RWPE2 (cell line): ENCODE results near the gene HOXD11.

Source experiments
- ATAC-seq: fragments of 200-7000 bp; cut with Tn5 transposase; 3 replicates; pipeline ENCODE4 v1.9.1; 2021; ENCODE audit warnings: low read depth
- DNase-seq: peaks from one replicate; pipeline ENCODE4 v3.0.0-alpha.2; 2020; ENCODE audit warnings: low spot score
- H3K27ac ChIP-seq: fragments of 450-650 bp; 2 replicates; pipeline ENCODE4 v1.5.1; 2017; ENCODE audit warnings: mild to moderate bottlenecking; ENCODE audit not compliant: poor library complexity, severe bottlenecking
- H3K27me3 ChIP-seq: fragments of 250-450 bp; sonication (Bioruptor Pico); 2 replicates; pipeline ENCODE4 v1.5.1; 2021; ENCODE audit warnings: mild to moderate bottlenecking, moderate library complexity; ENCODE audit not compliant: insufficient read depth, poor library complexity, severe bottlenecking
- H3K36me3 ChIP-seq: fragments of 250-450 bp; sonication (Bioruptor Pico); 2 replicates; pipeline ENCODE4 v1.5.1; 2020; ENCODE audit warnings: low read depth, mild to moderate bottlenecking, moderate library complexity
- H3K4me1 ChIP-seq: fragments of 250-450 bp; sonication (Bioruptor Pico); 2 replicates; pipeline ENCODE4 v1.5.1; 2021; ENCODE audit warnings: mild to moderate bottlenecking, moderate library complexity; ENCODE audit not compliant: insufficient read depth, poor library complexity, severe bottlenecking
- H3K4me3 ChIP-seq: fragments of 250-450 bp; sonication (Bioruptor Pico); 2 replicates; pipeline ENCODE4 v1.5.1; 2021; ENCODE audit warnings: mild to moderate bottlenecking, moderate library complexity; ENCODE audit not compliant: severe bottlenecking
- H3K9me3 ChIP-seq: fragments of 250-450 bp; sonication (Bioruptor Pico); 2 replicates; pipeline ENCODE4 v1.5.1; 2021; ENCODE audit warnings: mild to moderate bottlenecking, moderate library complexity; ENCODE audit not compliant: severe bottlenecking
- TF ChIP-seq, protein P1 (sequence below): fragments of 450-650 bp; IDR thresholded peaks from one replicate; pipeline ENCODE4 v1.5.1; 2017; ENCODE audit warnings: mild to moderate bottlenecking, moderate library complexity; ENCODE audit not compliant: poor library complexity, severe bottlenecking

The HOXD11 gene

GRCh38 chr2:176084611-176085119 is 22.4 kb upstream of the HOXD11 start:
- DNase-seq (no peak), ATAC-seq (no peak)
- H3K36me3 ChIP-seq, result no peaks in the 10 kb centered on the region
- H3K27me3 ChIP-seq, result peaks cover 96% of the 10 kb centered on the region
- H3K4me1 ChIP-seq, result no peaks in the 10 kb centered on the region
- no peaks in the 10 kb centered on the region for H3K9me3 ChIP-seq
- no peak overlapping the region for H3K27ac ChIP-seq
- no peak overlapping the region for H3K4me3 ChIP-seq
- TF ChIP-seq, protein P1, sequence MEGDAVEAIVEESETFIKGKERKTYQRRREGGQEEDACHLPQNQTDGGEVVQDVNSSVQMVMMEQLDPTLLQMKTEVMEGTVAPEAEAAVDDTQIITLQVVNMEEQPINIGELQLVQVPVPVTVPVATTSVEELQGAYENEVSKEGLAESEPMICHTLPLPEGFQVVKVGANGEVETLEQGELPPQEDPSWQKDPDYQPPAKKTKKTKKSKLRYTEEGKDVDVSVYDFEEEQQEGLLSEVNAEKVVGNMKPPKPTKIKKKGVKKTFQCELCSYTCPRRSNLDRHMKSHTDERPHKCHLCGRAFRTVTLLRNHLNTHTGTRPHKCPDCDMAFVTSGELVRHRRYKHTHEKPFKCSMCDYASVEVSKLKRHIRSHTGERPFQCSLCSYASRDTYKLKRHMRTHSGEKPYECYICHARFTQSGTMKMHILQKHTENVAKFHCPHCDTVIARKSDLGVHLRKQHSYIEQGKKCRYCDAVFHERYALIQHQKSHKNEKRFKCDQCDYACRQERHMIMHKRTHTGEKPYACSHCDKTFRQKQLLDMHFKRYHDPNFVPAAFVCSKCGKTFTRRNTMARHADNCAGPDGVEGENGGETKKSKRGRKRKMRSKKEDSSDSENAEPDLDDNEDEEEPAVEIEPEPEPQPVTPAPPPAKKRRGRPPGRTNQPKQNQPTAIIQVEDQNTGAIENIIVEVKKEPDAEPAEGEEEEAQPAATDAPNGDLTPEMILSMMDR, result no peak

DNA sequence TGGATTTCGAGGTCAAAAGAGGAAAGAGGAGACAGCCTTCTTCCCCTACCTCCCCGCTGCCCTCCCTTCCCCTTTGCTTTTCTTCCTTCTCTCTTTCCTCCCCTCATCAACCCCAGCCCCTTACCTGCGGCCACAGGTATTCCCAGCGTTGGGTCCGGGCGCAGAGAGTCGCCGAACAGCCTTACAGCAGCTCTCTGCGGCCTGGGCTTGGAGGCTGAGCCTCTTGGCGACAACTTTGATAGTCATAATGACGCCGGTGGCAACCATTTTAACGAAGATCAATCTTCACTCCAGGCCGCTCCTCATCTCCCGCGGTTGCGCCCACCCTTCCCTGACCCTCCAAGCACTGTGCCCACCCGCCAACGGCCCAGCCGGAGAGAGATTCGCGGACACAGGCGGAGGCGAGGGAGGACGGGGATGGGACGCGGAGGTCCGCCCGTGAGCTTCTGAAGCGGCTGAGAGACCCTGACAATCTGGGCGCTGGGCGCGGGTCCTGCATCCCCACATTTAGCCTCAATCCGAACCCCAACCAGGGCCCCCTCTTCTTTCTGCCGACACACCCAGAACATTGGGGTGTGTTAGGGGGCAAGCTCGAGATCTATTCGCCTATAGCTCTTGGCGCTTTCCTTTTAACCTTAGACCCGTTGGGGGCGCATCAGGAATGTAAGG is 21.8 kb upstream of the HOXD11 start:
- TF ChIP-seq, protein P1, result no peak
- no peak for DNase-seq
- H3K36me3 ChIP-seq, result no peaks in the 10 kb centered on the region
- H3K27ac ChIP-seq, result no peak overlapping the region
- H3K4me3 ChIP-seq, result no peak overlapping the region
- peaks cover 99% of the 10 kb centered on the region for H3K27me3 ChIP-seq
- no peaks in the 10 kb centered on the region for H3K9me3 ChIP-seq
- no peaks in the 10 kb centered on the region for H3K4me1 ChIP-seq
- ATAC-seq, result no peak

DNA sequence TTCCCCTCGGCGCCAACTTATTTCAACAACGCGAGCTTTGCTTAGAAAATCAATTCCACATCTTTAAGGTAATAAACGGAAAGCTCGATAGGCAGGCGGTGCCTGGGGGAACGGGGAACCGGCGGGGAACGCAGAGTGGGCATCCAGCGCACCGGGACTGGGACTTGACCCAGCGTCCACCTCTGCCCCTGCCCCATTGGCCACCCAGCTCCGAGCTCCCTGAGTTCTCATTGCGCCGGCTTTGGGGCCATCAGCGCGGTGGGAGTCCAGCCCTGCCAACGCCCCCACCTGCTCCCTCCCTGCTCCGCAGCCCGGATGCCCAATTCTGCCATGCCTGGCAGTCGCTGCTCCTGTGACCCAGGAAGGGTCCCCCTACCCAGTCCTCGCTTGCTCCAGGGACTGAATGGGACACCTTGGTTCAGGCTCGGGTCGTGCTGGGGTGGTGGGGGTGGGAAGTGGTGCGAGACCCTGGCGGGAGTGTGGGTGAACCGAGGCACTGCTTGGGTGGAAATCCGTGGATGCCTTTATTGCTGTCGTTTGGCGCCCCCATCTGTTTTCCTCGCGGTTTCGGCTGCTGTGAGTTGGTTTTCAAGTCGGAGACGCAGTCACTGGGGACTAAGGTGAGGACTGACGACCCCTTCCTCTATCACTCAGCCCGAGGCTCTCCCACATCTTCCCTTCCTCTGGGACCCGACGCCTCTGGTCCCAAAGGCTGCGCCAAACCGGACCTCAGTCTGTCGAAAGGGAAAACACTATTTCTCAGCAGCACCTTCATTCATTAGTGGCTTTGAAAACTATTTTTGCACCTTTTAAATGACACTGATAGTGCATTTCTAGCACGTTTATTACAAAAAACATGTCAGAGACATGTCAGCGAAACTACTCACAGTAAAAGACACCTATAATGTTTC is 21.0 kb upstream of the HOXD11 start:
- Histone ChIP-seq H3K9me3 (no peaks in the 10 kb centered on the region), H3K36me3 (no peaks in the 10 kb centered on the region), H3K27ac (no peak overlapping the region), H3K27me3 (peaks cover 100% of the 10 kb centered on the region), H3K4me3 (no peak overlapping the region), H3K4me1 (no peaks in the 10 kb centered on the region)
- TF ChIP-seq, protein P1, result peak; percentile 65
- DNase-seq (no peak), ATAC-seq (peak; percentile 37; the same call in 2 of the 3 replicates)

GRCh38 chr2:176087330-176088047 is 19.6 kb upstream of the HOXD11 start:
- Histone ChIP-seq H3K9me3 (no peaks in the 10 kb centered on the region), H3K4me1 (no peaks in the 10 kb centered on the region), H3K4me3 (no peak overlapping the region), H3K27ac (no peak overlapping the region), H3K27me3 (peaks cover 100% of the 10 kb centered on the region), H3K36me3 (no peaks in the 10 kb centered on the region)
- DNase-seq, result no peak
- no peak for ATAC-seq
- TF ChIP-seq, protein P1, result no peak
